Esophagus muscularis mucosa (tissue), 3 donors: ENCODE measurements around the gene PDK2.

ENCODE experiments used
- POLR2A ChIP-seq: fragments of 450-650 bp; IDR thresholded peaks from one replicate; pipeline ENCODE4 v1.6.1; 2017; ENCODE audit warnings: antibody characterized with exemption, moderate library complexity, mild to moderate bottlenecking, low read depth
- TF ChIP-seq, protein P1 (sequence below), 3 experiments: fragments of 200-600 bp in 2 of 3; fragments of 450-650 bp in 1 of 3; sonication (generic) in 2 of 3; IDR thresholded peaks; one replicate each; pipeline ENCODE4 v1.5.1; 2017 to 2019; ENCODE audit warnings: antibody characterized with exemption in 3 of 3, mild to moderate bottlenecking in 2 of 3, moderate library complexity in 1 of 3

DNA sequence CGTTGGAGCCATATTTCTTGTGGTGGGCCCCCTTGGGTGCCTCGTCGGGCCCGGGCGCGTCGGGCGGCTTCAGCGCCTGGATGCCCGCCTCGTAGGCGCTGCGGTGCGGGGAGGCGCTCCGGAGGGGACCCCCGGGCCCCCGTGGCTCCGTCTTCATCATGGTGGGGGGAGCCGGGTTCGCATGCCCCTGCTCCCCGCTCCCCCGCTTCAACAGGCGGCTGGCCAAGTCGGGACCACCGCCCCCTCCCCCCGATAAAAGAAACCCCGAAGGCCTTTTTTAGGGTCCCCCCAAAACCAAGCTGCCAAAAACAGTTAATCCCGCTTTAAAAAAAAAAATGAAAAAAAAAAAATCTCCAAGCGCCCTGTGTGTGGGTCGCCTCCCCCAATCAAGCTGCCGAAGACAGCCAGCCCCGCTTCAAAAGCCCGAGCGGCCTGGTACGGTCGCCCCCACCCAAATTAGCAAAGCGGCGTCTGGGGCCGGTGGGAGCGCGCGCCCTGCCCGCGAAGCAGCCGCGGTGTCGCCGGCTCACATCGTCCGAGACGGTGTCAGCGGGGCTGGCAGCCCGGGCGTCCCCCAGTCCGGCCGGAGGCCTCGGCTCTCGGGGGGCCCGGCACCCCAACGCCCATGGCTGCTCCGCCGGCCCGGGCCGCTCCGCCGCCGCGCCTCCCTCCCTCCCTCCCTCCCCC lies 55.3 kb downstream of the PDK2 start, which contains the start of gene PPP1R9B:
- TF ChIP-seq, protein P1, sequence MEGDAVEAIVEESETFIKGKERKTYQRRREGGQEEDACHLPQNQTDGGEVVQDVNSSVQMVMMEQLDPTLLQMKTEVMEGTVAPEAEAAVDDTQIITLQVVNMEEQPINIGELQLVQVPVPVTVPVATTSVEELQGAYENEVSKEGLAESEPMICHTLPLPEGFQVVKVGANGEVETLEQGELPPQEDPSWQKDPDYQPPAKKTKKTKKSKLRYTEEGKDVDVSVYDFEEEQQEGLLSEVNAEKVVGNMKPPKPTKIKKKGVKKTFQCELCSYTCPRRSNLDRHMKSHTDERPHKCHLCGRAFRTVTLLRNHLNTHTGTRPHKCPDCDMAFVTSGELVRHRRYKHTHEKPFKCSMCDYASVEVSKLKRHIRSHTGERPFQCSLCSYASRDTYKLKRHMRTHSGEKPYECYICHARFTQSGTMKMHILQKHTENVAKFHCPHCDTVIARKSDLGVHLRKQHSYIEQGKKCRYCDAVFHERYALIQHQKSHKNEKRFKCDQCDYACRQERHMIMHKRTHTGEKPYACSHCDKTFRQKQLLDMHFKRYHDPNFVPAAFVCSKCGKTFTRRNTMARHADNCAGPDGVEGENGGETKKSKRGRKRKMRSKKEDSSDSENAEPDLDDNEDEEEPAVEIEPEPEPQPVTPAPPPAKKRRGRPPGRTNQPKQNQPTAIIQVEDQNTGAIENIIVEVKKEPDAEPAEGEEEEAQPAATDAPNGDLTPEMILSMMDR (IDR thresholded peaks at IDR 0.05): no peak
- TF ChIP-seq POLR2A: no peak
